Natural killer cell (primary cell): Measurements from ENCODE around the gene PKD1. TPM values are rescaled to one million over a fixed set of nuclear protein-coding genes. Genes with fewer than 3 reads are reported as not detected.
"Not testable (repeated sequence)": the region's sequence is repeated elsewhere in the genome, so short reads cannot be mapped to it uniquely, and the experiment has no call there.

Experiments
- ATAC-seq, 3 donors: fragments of 150-1000 bp in 2 of 3; fragments of 200-7000 bp in 1 of 3; cut with Tn5 transposase; 1 replicate in 1 of 3; 2 replicates in 2 of 3; pipeline ENCODE4 v1.10.0; 2021; ENCODE audit warnings: mild to moderate bottlenecking in 2 of 3, moderate library complexity in 2 of 3
- DNase-seq, 2 donors: peaks; one replicate each; pipeline versions ENCODE4 v3.0.0 to v3.0.0-alpha.2; 2013 to 2021; ENCODE audit warnings: mixed read lengths in 1 of 2
- H3K27ac ChIP-seq: one replicate; pipeline ENCODE4 v1.5.1; 2013; ENCODE audit warnings: mild to moderate bottlenecking, low read length
- H3K27me3 ChIP-seq: one replicate; pipeline ENCODE4 v1.6.1; 2013; ENCODE audit warnings: low read length; ENCODE audit not compliant: control insufficient read depth, insufficient read depth
- H3K36me3 ChIP-seq: one replicate; pipeline ENCODE4 v1.6.1; 2013; ENCODE audit warnings: low read length; ENCODE audit not compliant: control insufficient read depth, insufficient read depth
- H3K4me1 ChIP-seq: one replicate; pipeline ENCODE4 v1.6.1; 2013; ENCODE audit warnings: low read length; ENCODE audit not compliant: control insufficient read depth, insufficient read depth
- H3K4me3 ChIP-seq: one replicate; pipeline ENCODE4 v1.5.1; 2013; ENCODE audit warnings: low read length
- H3K9me3 ChIP-seq: one replicate; pipeline ENCODE4 v1.6.1; 2013; ENCODE audit warnings: low read length; ENCODE audit not compliant: control insufficient read depth, insufficient read depth
- H3K27ac Mint-ChIP-seq, 2 donors: one replicate each; pipeline ENCODE4 v1.8.0; 2022; ENCODE audit warnings: mild to moderate bottlenecking in 2 of 2, mixed read lengths in 2 of 2, moderate library complexity in 1 of 2
- H3K27me3 Mint-ChIP-seq, 2 donors: one replicate each; pipeline ENCODE4 v1.8.0; 2022; ENCODE audit warnings: low read depth in 2 of 2, mixed read lengths in 2 of 2
- H3K36me3 Mint-ChIP-seq: one replicate; pipeline ENCODE4 v1.8.0; 2022; ENCODE audit warnings: mixed read lengths
- H3K4me1 Mint-ChIP-seq, 2 donors: one replicate each; pipeline ENCODE4 v1.8.0; 2022; ENCODE audit warnings: mixed read lengths in 2 of 2
- H3K4me3 Mint-ChIP-seq: one replicate; pipeline ENCODE4 v1.8.0; 2022; ENCODE audit warnings: mild to moderate bottlenecking, moderate library complexity, mixed read lengths
- H3K9me3 Mint-ChIP-seq, 2 donors: one replicate each; pipeline ENCODE4 v1.8.0; 2022; ENCODE audit warnings: mixed read lengths in 2 of 2
- CTCF ChIP-seq: fragments of 200-600 bp; IDR thresholded peaks from one replicate; pipeline ENCODE4 v1.8.0; 2022; ENCODE audit warnings: antibody characterized with exemption
- WGBS: methylation state at CpG from one replicate; pipeline ENCODE4 v1.1.7; 2013; ENCODE audit warnings: missing lambda C conversion rate; ENCODE audit not compliant: insufficient coverage; 5-methylcytosine and 5-hydroxymethylcytosine counted together
- intact Hi-C: fragments of 100-400 bp; cut with micrococcal nuclease; formaldehyde crosslinking; loops from one replicate; pipeline ENCODE4 v1.14.2; 2022
- total RNA-seq, 4 donors: library from RNA; stranded (reverse); fragments of 120-200 nt in 1 of 4; gene quantifications; one replicate each; pipeline versions ENCODE4 v1.2.3 to v1.2.4, GENCODE V29; 2013 to 2022

PKD1 gene
- total RNA-seq, 3 donors from 2014 or later (not counting 1 experiment from before 2014, with no cell fraction given), result 87.0 to 105 (median 99.1) TPM

DNA sequence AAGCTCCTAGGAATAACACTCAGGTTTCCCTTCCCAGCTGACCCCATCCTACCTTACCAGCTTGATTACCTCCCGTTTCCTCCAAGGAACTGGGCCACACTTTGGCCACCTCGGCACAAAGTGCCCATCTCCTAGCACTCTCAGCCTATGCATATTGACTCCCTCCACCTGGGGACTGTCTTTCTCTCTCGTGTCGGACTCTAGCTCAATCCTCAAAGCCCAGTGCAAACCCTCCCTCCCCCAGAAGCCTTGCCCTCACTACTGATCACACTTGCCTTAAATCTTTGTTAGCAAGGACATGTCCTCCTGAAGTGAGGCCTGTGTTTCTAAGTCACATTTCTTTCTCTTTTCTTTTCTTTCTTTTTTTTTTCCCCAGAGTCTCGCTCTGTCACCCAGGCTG is 10.1 kb upstream of the PKD1 start:
- Mint-ChIP-seq H3K9me3 (no peaks in the 10 kb centered on the region), H3K4me1 (peaks cover under 1% of the 10 kb centered on the region in 2 donors), H3K36me3 (no peaks in the 10 kb centered on the region), H3K4me3 (no peak overlapping the region), H3K27ac (no peak overlapping the region), H3K27me3 (peaks cover 0 to 3% of the 10 kb centered on the region in 2 donors)
- TF ChIP-seq CTCF, result no peak
- Histone ChIP-seq H3K4me3 (no peak overlapping the region), H3K4me1 (peaks cover 21% of the 10 kb centered on the region), H3K9me3 (no peaks in the 10 kb centered on the region), H3K27me3 (no peaks in the 10 kb centered on the region), H3K27ac (no peak overlapping the region), H3K36me3 (no peaks in the 10 kb centered on the region)
- intact Hi-C loops, result no loop called here
- 93% methylated on average over 5 of the region's 5 CpGs for WGBS
- ATAC-seq (no peak), DNase-seq (no peak)

GRCh38 chr16:2143878-2144485 is 8.3 kb upstream of the PKD1 start:
- DNase-seq (no peak), ATAC-seq (no peak)
- no peak overlapping the region for H3K27ac ChIP-seq
- intact Hi-C loops, result no loop called here
- H3K4me1 ChIP-seq, result peaks cover 14% of the 10 kb centered on the region
- Mint-ChIP-seq H3K9me3 (no peaks in the 10 kb centered on the region), H3K27me3 (peaks cover 0 to 3% of the 10 kb centered on the region in 2 donors), H3K4me1 (peaks cover 6 to 8% of the 10 kb centered on the region in 2 donors), H3K4me3 (no peak overlapping the region), H3K27ac (no peak overlapping the region), H3K36me3 (no peaks in the 10 kb centered on the region)
- WGBS, result 88% methylated on average over 17 of the region's 17 CpGs
- H3K36me3 ChIP-seq, result no peaks in the 10 kb centered on the region
- TF ChIP-seq CTCF, result no peak
- no peak overlapping the region for H3K4me3 ChIP-seq
- H3K27me3 ChIP-seq, result no peaks in the 10 kb centered on the region
- no peaks in the 10 kb centered on the region for H3K9me3 ChIP-seq

GRCh38 chr16:2142942-2143877 is 7.5 kb upstream of the PKD1 start:
- peaks cover 11% of the 10 kb centered on the region for H3K4me1 ChIP-seq
- no peak for TF ChIP-seq CTCF
- H3K9me3 ChIP-seq, result no peaks in the 10 kb centered on the region
- intact Hi-C loops, result no loop called here
- DNase-seq (no peak), ATAC-seq (no peak)
- WGBS, result 76% methylated on average over 31 of the region's 31 CpGs
- H3K36me3 ChIP-seq, result no peaks in the 10 kb centered on the region
- no peaks in the 10 kb centered on the region for H3K36me3 Mint-ChIP-seq
- peaks cover 0 to 3% of the 10 kb centered on the region in 2 donors for H3K27me3 Mint-ChIP-seq
- H3K4me3 Mint-ChIP-seq, result no peak overlapping the region
- H3K27me3 ChIP-seq, result no peaks in the 10 kb centered on the region
- H3K27ac ChIP-seq, result no peak overlapping the region
- no peak overlapping the region for H3K27ac Mint-ChIP-seq
- H3K9me3 Mint-ChIP-seq, result no peaks in the 10 kb centered on the region
- no peak overlapping the region for H3K4me3 ChIP-seq
- peaks cover 6 to 8% of the 10 kb centered on the region in 2 donors for H3K4me1 Mint-ChIP-seq

DNA sequence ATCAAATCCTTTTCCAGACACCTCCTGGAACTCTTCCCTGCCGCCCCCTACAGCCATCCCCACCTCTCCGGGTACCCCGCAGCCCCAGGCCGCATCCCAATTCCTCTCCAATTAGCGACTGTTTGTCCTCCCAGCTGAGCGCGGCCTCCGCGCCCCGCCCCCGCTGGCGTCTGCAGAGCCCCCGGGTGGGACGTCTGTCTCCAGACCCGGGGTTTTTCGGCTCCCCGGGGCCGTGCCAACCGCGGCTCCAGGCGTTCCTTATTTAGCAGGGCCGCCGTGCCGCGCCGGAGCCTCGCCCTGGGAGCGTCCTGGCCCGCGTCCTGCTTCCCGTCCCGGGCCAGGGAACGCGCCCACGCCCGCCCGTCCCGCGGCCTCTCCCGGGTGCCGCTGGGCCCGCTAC is 627 bp downstream of the PKD1 start:
- Mint-ChIP-seq H3K4me1 (peaks cover 8 to 13% of the 10 kb centered on the region in 2 donors), H3K4me3 (peak overlapping the region; percentile 74)
- H3K27me3 ChIP-seq, H3K27ac ChIP-seq, H3K9me3 Mint-ChIP-seq, intact Hi-C loops, H3K27ac Mint-ChIP-seq, ATAC-seq, H3K27me3 Mint-ChIP-seq, H3K36me3 Mint-ChIP-seq, H3K9me3 ChIP-seq, H3K36me3 ChIP-seq: not testable (repeated sequence)
- Histone ChIP-seq H3K4me1 (peaks cover 13% of the 10 kb centered on the region), H3K4me3 (peak overlapping the region; percentile 27)
- peak in 1 of 2 donors; percentile 24 for DNase-seq
- WGBS, result 0% methylated on average over 21 of the region's 42 CpGs

DNA sequence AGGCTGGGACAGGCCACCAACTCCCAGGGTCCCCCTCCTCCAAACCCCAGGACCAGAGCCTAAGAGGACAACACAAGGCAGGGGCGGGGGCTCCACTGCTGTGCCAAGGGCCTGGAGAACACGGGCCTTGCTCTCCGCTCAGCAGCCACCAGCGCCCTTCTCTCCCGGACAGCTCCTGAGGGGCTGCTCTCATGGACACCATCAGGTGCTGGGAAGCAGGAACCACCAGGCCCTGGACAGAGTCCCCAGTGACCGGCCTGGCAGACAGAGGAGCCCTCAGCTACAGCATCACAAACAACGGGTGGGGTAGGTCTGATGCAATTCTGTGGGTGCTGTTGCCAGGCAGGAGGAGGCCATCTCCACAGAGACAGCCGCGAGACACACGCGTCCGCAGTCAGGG is 1.9 kb downstream of the PKD1 start:
- H3K9me3 ChIP-seq, H3K27me3 Mint-ChIP-seq, H3K4me3 ChIP-seq, H3K36me3 Mint-ChIP-seq, H3K27ac ChIP-seq, DNase-seq, H3K27me3 ChIP-seq, H3K36me3 ChIP-seq, H3K9me3 Mint-ChIP-seq, ATAC-seq, intact Hi-C loops, H3K4me3 Mint-ChIP-seq, H3K27ac Mint-ChIP-seq: not testable (repeated sequence)
- 98% methylated on average over 5 of the region's 12 CpGs for WGBS
- peaks cover 8 to 13% of the 10 kb centered on the region in 2 donors for H3K4me1 Mint-ChIP-seq
- peaks cover 19% of the 10 kb centered on the region for H3K4me1 ChIP-seq
